H1 (cell line): Measurements from ENCODE around the gene RAD51B. TPM values are rescaled to one million over a fixed set of nuclear protein-coding genes. Genes with fewer than 3 reads are reported as not detected.

Experiments
- BACH1 ChIP-seq: IDR thresholded peaks from 2 replicates; pipeline ENCODE4 v1.6.1; 2012; ENCODE audit warnings: low read length, improper control_type of control experiment
- NRF1 ChIP-seq: IDR thresholded peaks from 2 replicates; pipeline ENCODE4 v1.6.1; 2011; ENCODE audit warnings: mild to moderate bottlenecking, low read depth, low read length, improper control_type of control experiment
- RFX5 ChIP-seq: IDR thresholded peaks from 2 replicates; pipeline ENCODE4 v1.6.1; 2011; ENCODE audit warnings: low read depth, low read length, improper control_type of control experiment, borderline replicate concordance
- SAP30 ChIP-seq: fragments of 300-600 bp; sonication (generic); IDR thresholded peaks from 2 replicates; pipeline ENCODE4 v1.7.1; 2012; ENCODE audit warnings: low read length, moderate library complexity, mild to moderate bottlenecking, inconsistent platforms; ENCODE audit not compliant: insufficient read depth, insufficient replicate concordance
- TBP ChIP-seq: IDR thresholded peaks from 2 replicates; pipeline ENCODE4 v1.6.1; 2011; ENCODE audit warnings: low read depth, low read length, improper control_type of control experiment
- YY1 ChIP-seq: IDR thresholded peaks from 2 replicates; pipeline ENCODE4 v1.6.1; 2011; ENCODE audit warnings: low read depth, mild to moderate bottlenecking, low read length
- polyA plus RNA-seq, 7 experiments: library from polyadenylated mRNA; depleted of rRNA in 3 of 7; stranded (reverse) in 5 of 7; unstranded in 2 of 7; fragments of >200 nt in 5 of 7; fragments of 200-250 nt in 2 of 7; gene quantifications; 1 replicate in 5 of 7; 2 replicates in 1 of 7; 4 replicates in 1 of 7; pipeline versions ENCODE4 v1.2.1 to v1.2.3, GENCODE V29; 2011 to 2013; ENCODE audit warnings: missing spikeins in 2 of 7, mixed read lengths in 2 of 7
- total RNA-seq: library from RNA; stranded (reverse); fragmentation: NEBNext Ultra II Directional; extraction: Animal tissue kit (Norgen Biotek cat#: 25700); gene quantifications from 2 replicates; pipeline ENCODE4 v1.2.1, GENCODE V29; 2021

Gene RAD51B
- total and polyA plus RNA-seq, 2 of the 8 experiments (the other 6 are each of a cell fraction or from before 2014, with no cell fraction given): 3.9 to 14.9 TPM

DNA sequence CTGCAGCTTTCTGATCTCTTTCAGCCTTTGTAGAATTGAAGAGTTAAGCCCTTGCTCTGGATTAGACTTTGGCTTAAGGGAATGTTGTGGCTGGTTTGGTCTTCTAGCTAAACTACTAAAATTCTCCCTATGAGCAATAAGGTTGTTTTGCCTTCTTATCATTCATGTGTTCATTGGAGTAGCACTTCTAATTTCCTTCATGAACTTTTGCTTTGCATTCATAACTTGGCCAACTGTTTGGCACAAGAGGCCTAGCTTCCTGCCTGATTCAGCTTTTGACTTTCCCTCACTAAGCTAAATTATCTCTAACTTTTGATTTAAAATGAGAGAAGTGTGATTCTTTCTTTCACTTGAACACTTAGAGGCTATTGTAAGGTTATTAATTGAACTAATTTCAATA, 384.3 kb downstream of the RAD51B start (continued):
- TF ChIP-seq SAP30: no peak
- no peak for TF ChIP-seq NRF1
- TF ChIP-seq TBP: no peak
- no peak for TF ChIP-seq BACH1
- no peak for TF ChIP-seq YY1
- no peak for TF ChIP-seq RFX5
- TF ChIP-seq, all 59 proteins: peak for 0
